Left colon (tissue), 2 donors: ENCODE data around the gene TANGO2. TPM values are rescaled to one million over a fixed set of nuclear protein-coding genes. Genes with fewer than 3 reads are reported as not detected.

ENCODE experiments used
- ATAC-seq: fragments of 200-7000 bp; cut with Tn5 transposase; one replicate; pipeline ENCODE4 v1.9.1; 2020; ENCODE audit warnings: mild to moderate bottlenecking, moderate library complexity
- DNase-seq, 2 donors: peaks; one replicate each; pipeline ENCODE4 v3.0.0-alpha.2; 2020
- intact Hi-C, 2 donors: fragments of 100-400 bp; cut with DNase I in 1 of 2; cut with micrococcal nuclease in 1 of 2; formaldehyde crosslinking; loops; one replicate each; pipeline versions ENCODE4 v1.11.2 to v1.14.0; 2022; cut with DNase I, micrococcal nuclease
- long read RNA-seq: library from polyadenylated mRNA; unstranded; transcript quantifications from one replicate; pipeline ENCODE4 v2.0.0, GENCODE V29; 2021
- total RNA-seq, 2 donors: library from RNA; stranded (reverse); fragmentation: NEBNext Ultra II Directional; extraction: Animal tissue kit (Norgen Biotek cat#: 25700); gene quantifications; one replicate each; pipeline ENCODE4 v1.2.1, GENCODE V29; 2021
- donor health status: DM: no; HTN: no; CAD: no.
- donor health status: DM: yes; HTN: yes; CAD: no.

Gene TANGO2
- 10 to 100 TPM; 28.7 to 29.9 TPM for total RNA-seq
- long read RNA-seq, transcript TANGO2-217 (9 exons, 2,439 nt) = minor isoform, 6 of 67 reads
- long read RNA-seq, transcript TANGO2-201 (9 exons, 2,273 nt) = major isoform, 9 of 67 reads
- long read RNA-seq, partial matches to known transcripts = 18 of 67 reads
- long read RNA-seq, other reads (novel, unspliced or antisense) = 26 of 67 reads

DNA sequence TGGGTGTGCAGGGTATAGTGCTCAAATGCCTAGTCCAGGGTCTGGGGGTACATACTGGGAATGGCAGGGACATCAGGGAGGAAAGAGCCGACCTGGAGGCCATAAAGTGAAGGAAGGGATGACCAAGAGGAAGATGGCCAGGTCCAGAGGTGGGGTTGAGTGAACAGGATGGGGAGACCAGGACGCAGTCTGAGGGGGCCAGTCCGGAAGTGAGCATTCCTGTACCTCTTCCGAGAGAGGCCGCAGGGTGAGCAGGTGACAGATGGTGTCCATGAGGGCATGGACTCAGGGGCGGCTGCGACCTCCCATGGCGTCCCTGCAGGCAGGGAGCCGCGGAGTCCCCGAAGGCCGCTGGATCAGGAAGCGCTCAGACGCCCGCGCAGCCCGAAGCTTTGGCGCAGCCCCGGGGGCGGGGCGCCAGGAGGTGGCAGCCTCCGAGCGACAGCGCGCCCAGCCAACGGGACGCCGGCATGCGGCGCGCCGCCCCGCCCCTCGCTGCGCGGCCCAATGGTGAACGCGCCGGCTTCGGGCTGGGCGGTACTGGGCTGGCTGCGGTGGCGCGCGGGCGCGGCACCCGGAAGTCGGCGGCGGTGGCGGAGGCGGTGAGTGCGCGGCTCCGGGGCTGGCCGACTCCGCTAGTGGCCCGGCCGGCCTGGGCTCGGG, at the start of gene TANGO2:
Gene TANGO2, plus strand, starts transcription at position 578 of the 663 bp plus-strand sequence. CDS start 15,689 bp downstream, outside the sequence.
- DNase-seq (peak; percentile 85 to 94), ATAC-seq (peak; percentile 85)
- intact Hi-C loops = no loop called here

- DNase-seq = no peak
- no peak for ATAC-seq
- intact Hi-C loops = loop anchor here in 1 of 2 donors (5.0 kb wide), 1 partner anchor 36 kb away; no protein-coding TSS in a partner anchor
These were observed 49.4 kb upstream of the TANGO2 start for GRCh38 chr22:19971276-19972124.

DNA sequence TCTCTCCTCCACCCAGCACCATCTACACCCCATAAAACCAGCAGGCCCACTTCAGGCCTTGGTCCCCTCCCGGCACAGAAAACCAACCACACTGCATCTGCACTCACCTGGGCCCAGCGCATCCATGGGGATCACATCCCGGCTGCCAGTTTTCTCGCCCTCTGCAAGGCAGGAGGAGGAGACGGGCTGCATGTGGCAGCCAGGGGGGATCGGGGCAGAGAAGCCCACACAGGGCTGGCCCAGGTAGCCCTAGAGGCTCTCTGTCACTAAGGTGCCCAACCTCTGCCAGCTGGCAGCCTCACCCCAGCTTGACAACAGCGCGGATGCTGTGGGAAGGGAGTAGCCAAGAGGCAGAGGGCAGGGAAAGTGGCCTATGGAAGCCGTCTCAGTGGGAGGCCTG, 48.7 kb upstream of the TANGO2 start:
- DNase-seq (no peak), ATAC-seq (no peak)
- intact Hi-C loops = loop anchor here in 1 of 2 donors (5.0 kb wide), 1 partner anchor 35 kb away; no protein-coding TSS in a partner anchor

- DNase-seq (no peak), ATAC-seq (no peak)
- intact Hi-C loops = loop anchor here in 1 of 2 donors (5.0 kb wide), 1 partner anchor 34 kb away; no protein-coding TSS in a partner anchor
These were observed 48.0 kb upstream of the TANGO2 start for GRCh38 chr22:19972652-19973550.

DNA sequence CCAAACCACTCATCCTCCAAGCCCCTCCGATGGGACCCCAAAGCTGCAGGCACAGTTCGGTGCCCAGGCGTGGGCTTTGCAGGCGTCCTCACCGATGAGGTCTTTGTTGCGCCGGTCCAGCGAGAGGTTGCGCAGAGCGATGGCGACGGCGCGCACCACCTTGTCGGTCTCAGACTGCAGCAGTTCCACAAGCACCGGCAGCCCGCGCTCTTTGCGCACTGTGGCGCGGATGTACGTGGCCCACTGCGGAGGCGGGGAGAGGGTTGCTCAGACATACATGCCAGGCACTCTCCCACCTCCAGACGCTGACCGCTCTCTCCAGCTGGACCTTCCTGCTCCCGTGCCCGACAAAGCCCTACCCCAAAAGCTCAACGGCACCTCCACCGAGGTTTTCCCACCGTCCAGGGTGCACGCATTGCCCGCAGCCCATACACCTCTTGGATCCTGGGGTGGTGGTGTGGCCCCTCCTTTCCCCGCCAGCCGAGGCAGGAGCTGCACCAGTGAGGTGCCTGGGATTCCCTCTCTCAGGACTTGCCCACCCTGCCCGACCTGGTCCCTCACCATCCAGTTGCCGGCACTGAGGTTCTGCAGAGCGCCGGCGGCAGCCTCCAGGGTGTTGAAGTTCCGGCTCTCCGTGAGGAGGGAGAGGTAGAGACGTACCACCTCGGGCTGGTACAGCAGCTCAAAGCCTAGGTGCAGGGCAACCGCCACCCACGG, 47.2 kb upstream of the TANGO2 start:
- intact Hi-C loops = loop anchor here in 1 of 2 donors (5.0 kb wide), 1 partner anchor 34 kb away; no protein-coding TSS in a partner anchor
- DNase-seq = no peak

DNA sequence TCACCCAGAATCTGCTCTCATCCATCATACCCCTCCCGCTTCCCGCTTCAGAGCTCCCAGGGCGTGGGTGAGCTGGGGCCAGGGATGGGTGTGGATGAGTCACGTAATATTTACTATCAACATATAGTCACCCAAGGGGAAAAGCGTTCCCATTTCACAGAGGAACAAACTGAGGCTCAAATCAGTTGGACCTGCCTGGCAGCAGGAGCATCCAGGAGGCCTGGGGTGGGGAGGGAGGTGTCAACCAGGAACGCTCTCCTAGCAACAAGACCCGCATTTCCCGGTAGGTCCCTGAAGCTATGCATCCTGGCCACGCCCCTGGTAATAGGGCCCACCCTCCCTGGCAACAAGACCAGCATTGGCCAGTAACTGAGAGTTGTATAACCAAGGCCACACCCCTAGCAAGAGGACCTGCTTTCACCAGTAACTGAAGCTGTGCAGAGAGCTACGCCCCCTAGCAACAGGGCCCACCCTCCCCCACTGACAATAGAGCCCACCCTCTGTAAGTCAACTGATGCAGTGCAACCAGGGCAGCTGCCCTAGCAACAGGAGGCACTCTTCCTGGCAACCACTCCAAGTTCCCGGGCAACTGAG, 46.5 kb upstream of the TANGO2 start:
- peak; percentile 65 for ATAC-seq
- DNase-seq = peak; percentile 64 to 65
- intact Hi-C loops = loop anchor here in 1 of 2 donors (5.0 kb wide), 1 partner anchor 33 kb away; no protein-coding TSS in a partner anchor

More for the DNA sequence above, 47.2 kb upstream of the TANGO2 start:
- no peak for ATAC-seq

GRCh38 chr22:19974935-19975706, 45.8 kb upstream of the TANGO2 start:
- ATAC-seq (no peak), DNase-seq (no peak)
- intact Hi-C loops = loop anchor here in 1 of 2 donors (5.0 kb wide), 1 partner anchor 32 kb away; no protein-coding TSS in a partner anchor

DNA sequence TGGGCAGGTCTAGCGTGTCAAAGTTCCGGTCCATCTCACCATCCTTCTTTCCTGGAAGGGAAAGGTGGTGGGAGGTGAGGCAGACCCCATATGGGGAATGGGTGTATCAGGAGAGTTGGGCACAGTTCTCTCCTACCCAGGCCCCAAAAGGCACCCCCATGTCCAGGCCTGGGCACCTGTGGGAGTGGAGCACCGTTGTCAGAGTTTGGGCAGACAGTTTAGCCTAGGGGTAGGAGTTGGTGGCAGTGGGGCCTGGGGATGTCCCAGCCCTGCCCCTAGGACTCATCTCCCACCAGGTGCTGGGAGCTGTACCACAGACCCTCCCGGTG, 45.2 kb upstream of the TANGO2 start:
- DNase-seq (no peak), ATAC-seq (no peak)
- intact Hi-C loops = no loop called here

GRCh38 chr22:19976671-19977070, 44.2 kb upstream of the TANGO2 start:
- no peak for ATAC-seq

GRCh38 chr22:19977296-19978243, 43.3 kb upstream of the TANGO2 start:
- intact Hi-C loops = no loop called here
- no peak for ATAC-seq
- no peak for DNase-seq

More at GRCh38 chr22:19976671-19977070, 44.2 kb upstream of the TANGO2 start:
- intact Hi-C loops = no loop called here
- no peak for DNase-seq

- intact Hi-C loops = no loop called here
- DNase-seq (no peak), ATAC-seq (no peak)
These were observed 42.2 kb upstream of the TANGO2 start for GRCh38 chr22:19978748-19979147.

DNA sequence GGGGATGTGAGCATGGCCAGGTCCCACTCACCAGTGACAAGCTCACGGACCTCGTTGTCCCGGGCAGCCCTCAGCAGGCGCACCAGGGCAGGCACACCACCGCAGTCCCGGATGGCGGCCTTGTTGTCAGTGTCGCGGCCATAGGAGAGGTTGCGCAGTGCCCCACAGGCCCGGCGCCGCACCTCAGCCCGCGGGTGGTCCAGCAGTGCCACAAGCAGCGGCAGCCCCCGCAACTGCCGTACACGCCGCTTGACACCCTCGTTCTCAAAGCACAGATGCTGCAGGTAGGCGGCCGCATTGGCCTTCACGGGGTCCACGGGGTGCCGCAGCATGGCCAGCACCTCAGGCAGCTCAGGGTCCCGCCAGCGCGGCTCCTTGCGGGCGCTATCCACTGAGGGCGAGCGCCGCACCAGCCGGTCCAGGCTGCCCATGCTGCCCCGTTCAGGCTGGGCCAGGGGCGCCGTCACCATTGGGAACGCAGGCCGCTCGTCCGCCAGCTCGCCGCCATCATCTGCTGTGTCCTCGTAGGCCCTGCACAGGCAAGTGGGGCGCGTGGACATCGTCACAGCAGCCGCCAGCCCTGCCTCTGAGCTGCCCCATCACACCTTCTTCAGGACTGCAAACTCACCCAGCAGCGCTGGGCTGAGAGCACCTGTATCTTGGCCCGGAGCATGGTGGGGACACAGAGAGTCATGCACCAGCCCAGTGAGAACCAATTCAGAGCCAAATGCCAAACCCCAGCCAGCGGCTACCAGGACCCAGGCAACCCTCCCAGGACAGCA, 41.0 kb upstream of the TANGO2 start:
- ATAC-seq (no peak), DNase-seq (no peak)
- intact Hi-C loops = no loop called here

- intact Hi-C loops = no loop called here
- ATAC-seq (no peak), DNase-seq (no peak)
These were observed 40.1 kb upstream of the TANGO2 start for GRCh38 chr22:19980766-19981165.

DNA sequence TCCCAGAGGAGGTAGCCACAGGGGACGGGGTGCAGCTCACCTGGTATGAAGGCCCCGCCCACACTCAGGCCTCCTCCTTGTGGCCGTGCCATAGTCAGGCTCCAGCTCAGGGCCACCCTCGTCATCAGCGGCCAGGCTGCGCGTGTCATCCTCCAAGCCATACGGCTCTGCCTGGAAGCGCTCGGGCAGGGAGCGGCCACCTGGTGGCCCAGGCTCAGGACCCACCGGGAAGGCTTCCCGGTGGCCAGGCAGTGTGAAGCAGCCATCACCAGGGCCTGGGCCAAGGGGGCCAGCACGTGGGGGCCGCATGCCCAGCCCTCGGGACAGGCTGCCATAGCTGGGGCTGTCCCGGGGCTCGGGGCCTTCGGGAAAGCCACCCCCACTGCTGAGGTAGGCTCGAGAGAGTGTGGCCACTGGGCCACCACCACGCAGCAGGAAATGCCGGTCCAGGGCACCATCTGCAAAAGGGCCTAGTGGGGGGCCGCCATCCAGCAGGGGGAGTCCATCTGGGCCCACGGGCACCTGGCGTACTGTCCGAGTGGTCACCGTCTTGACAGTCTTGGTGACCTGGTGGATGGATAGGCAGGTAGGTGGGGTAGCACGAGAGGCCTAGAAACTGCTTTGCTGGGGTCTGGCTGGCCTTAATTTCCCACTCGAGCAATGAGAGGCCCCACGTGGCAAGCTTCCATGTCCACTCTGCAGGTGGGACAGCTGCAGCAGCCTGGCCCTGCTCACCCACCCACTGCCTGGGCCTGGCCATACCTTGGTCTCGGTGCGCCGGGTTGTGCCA, 39.5 kb upstream of the TANGO2 start:
- ATAC-seq (no peak), DNase-seq (no peak)
- intact Hi-C loops = no loop called here
